NCI-H146 (cell line): ENCODE measurements around the gene HPSE.
"Not testable (repeated sequence)": the region's sequence is repeated elsewhere in the genome, so short reads cannot be mapped to it uniquely, and the experiment has no call there.

Experiments used
- DNase-seq: peaks from one replicate; lab custom pipeline; 2025; lab: John Stamatoyannopoulos, UW

Gene HPSE

GRCh38 chr4:83283181-83283580 is 51.5 kb downstream of the HPSE start:
- DNase-seq, result no peak

GRCh38 chr4:83282049-83282535 is 52.6 kb downstream of the HPSE start:
- DNase-seq, result peak; percentile 0

- DNase-seq, result no peak
These were observed 53.3 kb downstream of the HPSE start for GRCh38 chr4:83281307-83281706.

- DNase-seq, result no peak
These were observed 58.2 kb downstream of the HPSE start for GRCh38 chr4:83276299-83277040.

GRCh38 chr4:83273926-83274325 is 60.7 kb downstream of the HPSE start:
- not testable (repeated sequence) for DNase-seq

GRCh38 chr4:83272900-83273299 is 61.7 kb downstream of the HPSE start:
- no peak for DNase-seq

GRCh38 chr4:83269256-83269655 is 65.4 kb downstream of the HPSE start:
- DNase-seq, result no peak

GRCh38 chr4:83268491-83268890 is 66.2 kb downstream of the HPSE start:
- DNase-seq, result no peak

GRCh38 chr4:83267830-83268475 is 66.7 kb downstream of the HPSE start:
- no peak for DNase-seq

- no peak for DNase-seq
These were observed 67.4 kb downstream of the HPSE start for GRCh38 chr4:83267121-83267829.

GRCh38 chr4:83266689-83267088 is 68.0 kb downstream of the HPSE start:
- no peak for DNase-seq

- DNase-seq, result no peak
These were observed 71.5 kb downstream of the HPSE start for GRCh38 chr4:83263106-83263505.

- DNase-seq, result no peak
These were observed 72.0 kb downstream of the HPSE start for GRCh38 chr4:83262682-83263081.

GRCh38 chr4:83261307-83261706 is 73.3 kb downstream of the HPSE start:
- DNase-seq, result no peak

GRCh38 chr4:83259586-83259985 is 75.1 kb downstream of the HPSE start:
- DNase-seq, result no peak

- DNase-seq, result no peak
These were observed 76.2 kb downstream of the HPSE start for GRCh38 chr4:83258461-83258860.

GRCh38 chr4:83257811-83258210 is 76.8 kb downstream of the HPSE start:
- DNase-seq, result no peak

- no peak for DNase-seq
These were observed 79.1 kb downstream of the HPSE start for GRCh38 chr4:83255584-83255983.

GRCh38 chr4:83252782-83253405 is 81.8 kb downstream of the HPSE start:
- DNase-seq, result peak; percentile 40

GRCh38 chr4:83251447-83251830 is 83.2 kb downstream of the HPSE start:
- no peak for DNase-seq

GRCh38 chr4:83250687-83251446 is 83.8 kb downstream of the HPSE start:
- no peak for DNase-seq

GRCh38 chr4:83248486-83248885 is 86.2 kb downstream of the HPSE start:
- no peak for DNase-seq
